Esophagus (tissue), 2 donors: ENCODE measurements around the gene LRIG1. TPM values are rescaled to one million over a fixed set of nuclear protein-coding genes. Genes with fewer than 3 reads are reported as not detected.

Experiments
- H3K27ac ChIP-seq, 2 donors: one replicate each; pipeline ENCODE4 v1.5.1; 2013; ENCODE audit warnings: low read depth in 2 of 2, mild to moderate bottlenecking in 2 of 2, inconsistent platforms in 1 of 2, low read length in 1 of 2, moderate library complexity in 1 of 2
- H3K27me3 ChIP-seq, 2 donors: one replicate each; pipeline ENCODE4 v1.6.1; 2013; ENCODE audit warnings: low read length in 2 of 2, control low read depth in 1 of 2, mild to moderate bottlenecking in 1 of 2; ENCODE audit not compliant: insufficient read depth in 2 of 2, control insufficient read depth in 1 of 2
- H3K36me3 ChIP-seq, 2 donors: one replicate each; pipeline ENCODE4 v1.6.1; 2013; ENCODE audit warnings: low read length in 1 of 2; ENCODE audit not compliant: control insufficient read depth in 2 of 2, insufficient read depth in 2 of 2
- H3K4me1 ChIP-seq, 2 donors: one replicate each; pipeline ENCODE4 v1.6.1; 2013; ENCODE audit warnings: low read length in 1 of 2; ENCODE audit not compliant: control insufficient read depth in 2 of 2, insufficient read depth in 2 of 2
- H3K4me3 ChIP-seq, 2 donors: one replicate each; pipeline ENCODE4 v1.5.1; 2013; ENCODE audit warnings: low read length in 2 of 2, mild to moderate bottlenecking in 2 of 2, low read depth in 1 of 2, moderate library complexity in 1 of 2
- H3K9me3 ChIP-seq, 2 donors: one replicate each; pipeline ENCODE4 v1.6.1; 2013; ENCODE audit warnings: mild to moderate bottlenecking in 2 of 2, low read depth in 1 of 2, low read length in 1 of 2, moderate library complexity in 1 of 2; ENCODE audit not compliant: control insufficient read depth in 2 of 2, insufficient read depth in 1 of 2
- WGBS, 2 donors: extraction: QIAGEN DNeasy Blood & Tissue Kit; methylation state at CpG; one replicate each; pipeline ENCODE4 v1.1.7; 2013; 5-methylcytosine and 5-hydroxymethylcytosine counted together
- polyA plus RNA-seq, 2 donors: library from polyadenylated mRNA; stranded (reverse); fragments of 200-250 nt; gene quantifications; one replicate each; pipeline ENCODE4 v1.2.3, GENCODE V29; 2013
- donor health status: healthy with polysubstance abuse.
- donor health status: Bipolar disorder and iron deficiency.

Gene LRIG1
- polyA plus RNA-seq: 10 to 100 TPM in 1 of 2 donors, 1 to 10 TPM in 1; 6.2 to 11.0 TPM

GRCh38 chr3:66500576-66501482, at the start of gene LRIG1:
Gene LRIG1 (minus strand): TSS chr3:66501022. CDS start chr3:66500407, 615 bp downstream.
- 0 to 1% methylated on average over 86 to 109 of the region's 109 CpGs for WGBS, 2 donors
- H3K4me1 ChIP-seq: peaks cover 0 to 1% of the 10 kb centered on the region in 2 donors

GRCh38 chr3:66544619-66545429, 44.0 kb upstream of the LRIG1 start:
- WGBS, 2 donors: 96 to 98% methylated on average over 43 of the region's 43 CpGs
- no peaks in the 10 kb centered on the region for H3K27me3 ChIP-seq
- H3K4me1 ChIP-seq: no peaks in the 10 kb centered on the region
- H3K27ac ChIP-seq: no peak overlapping the region
- no peaks in the 10 kb centered on the region for H3K9me3 ChIP-seq
- H3K4me3 ChIP-seq: no peak overlapping the region
- H3K36me3 ChIP-seq: no peaks in the 10 kb centered on the region

More at GRCh38 chr3:66500576-66501482, at the start of gene LRIG1:
- peak within 1 kb of the TSS; percentile 69 to 80 for H3K4me3 ChIP-seq
- peak within 1 kb of the TSS; percentile 73 to 87 for H3K27ac ChIP-seq
- H3K27me3 ChIP-seq: no peaks in the 10 kb centered on the region
- no peaks in the 10 kb centered on the region for H3K36me3 ChIP-seq
- H3K9me3 ChIP-seq: no peaks in the 10 kb centered on the region

- Histone ChIP-seq H3K9me3 (no peaks in the 10 kb centered on the region), H3K4me3 (no peak overlapping the region), H3K4me1 (no peaks in the 10 kb centered on the region), H3K27me3 (no peaks in the 10 kb centered on the region), H3K27ac (no peak overlapping the region), H3K36me3 (no peaks in the 10 kb centered on the region)
- 64 to 69% methylated on average over 2 of the region's 2 CpGs for WGBS, 2 donors
Observed at GRCh38 chr3:66542153-66542552, 41.3 kb upstream of the LRIG1 start.

GRCh38 chr3:66539466-66539989, 38.7 kb upstream of the LRIG1 start:
- no peak overlapping the region for H3K27ac ChIP-seq
- no peak overlapping the region for H3K4me3 ChIP-seq
- H3K9me3 ChIP-seq: no peaks in the 10 kb centered on the region
- H3K4me1 ChIP-seq: no peaks in the 10 kb centered on the region
- H3K36me3 ChIP-seq: no peaks in the 10 kb centered on the region
- no peaks in the 10 kb centered on the region for H3K27me3 ChIP-seq
- WGBS, 2 donors: 91 to 94% methylated on average over 3 of the region's 3 CpGs

- no peak overlapping the region for H3K4me3 ChIP-seq
- no peaks in the 10 kb centered on the region for H3K9me3 ChIP-seq
- H3K27me3 ChIP-seq: no peaks in the 10 kb centered on the region
- no peaks in the 10 kb centered on the region for H3K4me1 ChIP-seq
- no peak overlapping the region for H3K27ac ChIP-seq
- H3K36me3 ChIP-seq: no peaks in the 10 kb centered on the region
Observed at GRCh38 chr3:66538390-66538789, 37.6 kb upstream of the LRIG1 start.

- H3K27ac ChIP-seq: no peak overlapping the region
- no peaks in the 10 kb centered on the region for H3K36me3 ChIP-seq
- WGBS, 2 donors: 86 to 87% methylated on average over 7 of the region's 7 CpGs
- H3K4me3 ChIP-seq: no peak overlapping the region
- H3K9me3 ChIP-seq: no peaks in the 10 kb centered on the region
- H3K4me1 ChIP-seq: no peaks in the 10 kb centered on the region
- H3K27me3 ChIP-seq: no peaks in the 10 kb centered on the region
Observed at GRCh38 chr3:66537735-66538134, 36.9 kb upstream of the LRIG1 start.

GRCh38 chr3:66536791-66537190, 36.0 kb upstream of the LRIG1 start:
- 94 to 96% methylated on average over 2 of the region's 2 CpGs for WGBS, 2 donors
- no peaks in the 10 kb centered on the region for H3K36me3 ChIP-seq
- H3K27me3 ChIP-seq: no peaks in the 10 kb centered on the region
- no peak overlapping the region for H3K4me3 ChIP-seq
- H3K9me3 ChIP-seq: no peaks in the 10 kb centered on the region
- no peak overlapping the region for H3K27ac ChIP-seq
- H3K4me1 ChIP-seq: no peaks in the 10 kb centered on the region

GRCh38 chr3:66534304-66534845, 33.6 kb upstream of the LRIG1 start:
- 74 to 85% methylated on average over 6 of the region's 6 CpGs for WGBS, 2 donors
- Histone ChIP-seq H3K9me3 (no peaks in the 10 kb centered on the region), H3K27ac (no peak overlapping the region), H3K36me3 (no peaks in the 10 kb centered on the region), H3K4me1 (no peaks in the 10 kb centered on the region), H3K4me3 (no peak overlapping the region), H3K27me3 (no peaks in the 10 kb centered on the region)

- WGBS, 2 donors: 97% methylated on average over 1 of the region's 1 CpG
- no peak overlapping the region for H3K27ac ChIP-seq
- H3K27me3 ChIP-seq: no peaks in the 10 kb centered on the region
- H3K4me3 ChIP-seq: no peak overlapping the region
- H3K36me3 ChIP-seq: no peaks in the 10 kb centered on the region
- H3K9me3 ChIP-seq: no peaks in the 10 kb centered on the region
- H3K4me1 ChIP-seq: no peaks in the 10 kb centered on the region
Observed at GRCh38 chr3:66532613-66533012, 31.8 kb upstream of the LRIG1 start.
